ENCODE results near the gene ADGRL3. TPM values are rescaled to one million over a fixed set of nuclear protein-coding genes. Genes with fewer than 3 reads are reported as not detected.

Gene ADGRL3
- total RNA-seq, 4 donors from 2014 or later: 2.2 to 10.0 (median 4.6) TPM

GRCh38 chr4:62118558-62118957 is 918.4 kb downstream of the ADGRL3 start:
- H3K4me3 ChIP-seq: no peak overlapping the region
- H3K27ac ChIP-seq: no peak overlapping the region
- in situ Hi-C loops (cut with MboI; ENCODE audit: low pct_ligation_motif_present in 1 of 4, low pct_unique_long_range_greater_than_20kb in 1 of 4, low sequenced_read_pairs in 3 of 4): no loop called here
- 71 to 100% methylated on average over 1 to 2 of the region's 2 CpGs for WGBS, 2 donors (ENCODE audit: low coverage in 1 of 2)
- H3K27me3 ChIP-seq: no peaks in the 10 kb centered on the region
- no peaks in the 10 kb centered on the region for H3K4me1 ChIP-seq
- no peaks in the 10 kb centered on the region for H3K36me3 ChIP-seq
- intact Hi-C loops (cut with DNase I; ENCODE audit: low total_unique reads): no loop called here
- DNase-seq: no peak
- TF ChIP-seq CTCF (IDR thresholded peaks at IDR 0.05) (no peak), POLR2AphosphoS5 (IDR thresholded peaks at IDR 0.05) (no peak), POLR2A (IDR thresholded peaks at IDR 0.05) (no peak), EP300 (IDR thresholded peaks at IDR 0.05; ENCODE audit: low read depth) (no peak)
- H3K9me3 ChIP-seq: no peaks in the 10 kb centered on the region

GRCh38 chr4:62119195-62119594 is 919.1 kb downstream of the ADGRL3 start:
- no peak for DNase-seq
- H3K27ac ChIP-seq: no peak overlapping the region
- H3K4me1 ChIP-seq: no peaks in the 10 kb centered on the region
- intact Hi-C loops (cut with DNase I; ENCODE audit: low total_unique reads) (no loop called here), in situ Hi-C loops (cut with MboI; ENCODE audit: low pct_ligation_motif_present in 1 of 4, low pct_unique_long_range_greater_than_20kb in 1 of 4, low sequenced_read_pairs in 3 of 4) (no loop called here)
- H3K9me3 ChIP-seq: no peaks in the 10 kb centered on the region
- no peak for TF ChIP-seq CTCF (IDR thresholded peaks at IDR 0.05)
- no peak for TF ChIP-seq POLR2A (IDR thresholded peaks at IDR 0.05)
- no peak for TF ChIP-seq EP300 (IDR thresholded peaks at IDR 0.05; ENCODE audit: low read depth)
- TF ChIP-seq POLR2AphosphoS5 (IDR thresholded peaks at IDR 0.05): no peak
- H3K27me3 ChIP-seq: no peaks in the 10 kb centered on the region
- H3K4me3 ChIP-seq: no peak overlapping the region
- no peaks in the 10 kb centered on the region for H3K36me3 ChIP-seq

GRCh38 chr4:62126064-62126732 is 926.1 kb downstream of the ADGRL3 start:
- DNase-seq: no peak
- Histone ChIP-seq H3K36me3 (no peaks in the 10 kb centered on the region), H3K27me3 (no peaks in the 10 kb centered on the region), H3K4me1 (no peaks in the 10 kb centered on the region), H3K4me3 (no peak overlapping the region), H3K9me3 (no peaks in the 10 kb centered on the region), H3K27ac (no peak overlapping the region)
- intact Hi-C loops (cut with DNase I; ENCODE audit: low total_unique reads): no loop called here
- in situ Hi-C loops (cut with MboI; ENCODE audit: low pct_ligation_motif_present in 1 of 4, low pct_unique_long_range_greater_than_20kb in 1 of 4, low sequenced_read_pairs in 3 of 4): no loop called here
- no peak for TF ChIP-seq CTCF (IDR thresholded peaks at IDR 0.05)

Small RNA genes lying within 50 kb of the gene (small RNA-seq; reads per million reads assigned to genes)
- gene RF00019: 0 reads per million in 4 donors

Measured in transverse colon (tissue), 4 donors.